Liver (tissue), 3 donors: ENCODE results near the gene HUNK.
"Not testable (repeated sequence)": the region's sequence is repeated elsewhere in the genome, so short reads cannot be mapped to it uniquely, and the experiment has no call there.

Source experiments
- ATF3 ChIP-seq: IDR thresholded peaks from 2 replicates; pipeline ENCODE4 v1.6.1; 2016; ENCODE audit warnings: antibody characterized with exemption
- CTCF ChIP-seq: fragments of 150-350 bp; IDR thresholded peaks from 2 replicates; pipeline ENCODE4 v1.5.1; 2017; ENCODE audit warnings: improper control_type of control experiment, low read depth, low read length; ENCODE audit not compliant: missing input control
- FOXA1 ChIP-seq: IDR thresholded peaks from 2 replicates; pipeline ENCODE4 v1.6.1; 2016; ENCODE audit warnings: antibody characterized with exemption
- RAD21 ChIP-seq, 2 donors: IDR thresholded peaks; 2 replicates each; pipeline ENCODE4 v1.6.1; 2016; ENCODE audit warnings: antibody characterized with exemption in 2 of 2, mild to moderate bottlenecking in 2 of 2
- TAF1 ChIP-seq: conservative IDR thresholded peaks from 2 replicates; pipeline ENCODE4 v1.6.1; 2016; ENCODE audit warnings: antibody characterized with exemption, mild to moderate bottlenecking
- donor health status: healthy.
- donor health status: healthy.

GRCh38 chr21:31871371-31871770 is 1.4 kb upstream of the HUNK start:
- not testable (repeated sequence) for TF ChIP-seq CTCF; TAF1; RAD21 (IDR thresholded peaks at IDR 0.05); ATF3; FOXA1
